ENCODE results near the gene KCNH5.
"Not testable (repeated sequence)": the region's sequence is repeated elsewhere in the genome, so short reads cannot be mapped to it uniquely, and the experiment has no call there.

The KCNH5 gene

GRCh38 chr14:62894736-62895135, 150.5 kb downstream of the KCNH5 start:
- DNase-seq (ENCODE audit: low read depth in 2 of 2, low spot score in 1 of 2): no peak

- no peak for DNase-seq (ENCODE audit: low read depth in 2 of 2, low spot score in 1 of 2)
These were observed 155.9 kb downstream of the KCNH5 start for GRCh38 chr14:62889364-62889763.

DNA sequence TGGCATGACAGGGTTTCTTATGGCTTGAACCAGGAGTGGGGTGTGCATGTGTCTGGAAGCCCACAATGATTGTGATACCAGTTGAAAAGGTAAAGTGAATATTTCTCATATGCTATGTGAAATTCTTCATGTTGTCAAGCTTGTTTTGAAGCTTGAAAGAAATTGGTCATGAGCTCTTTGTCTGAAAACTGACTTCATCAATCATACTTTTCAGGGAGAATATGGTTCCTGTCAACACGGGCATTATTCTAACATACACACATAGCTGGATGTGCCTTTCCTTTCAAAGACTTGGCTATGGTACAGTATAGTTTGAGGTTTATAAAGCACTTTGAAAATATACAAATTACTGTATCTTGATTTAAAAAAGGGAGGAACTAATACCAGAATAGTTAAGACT, 158.8 kb downstream of the KCNH5 start:
- no peak for DNase-seq (ENCODE audit: low read depth in 2 of 2, low spot score in 1 of 2)

DNA sequence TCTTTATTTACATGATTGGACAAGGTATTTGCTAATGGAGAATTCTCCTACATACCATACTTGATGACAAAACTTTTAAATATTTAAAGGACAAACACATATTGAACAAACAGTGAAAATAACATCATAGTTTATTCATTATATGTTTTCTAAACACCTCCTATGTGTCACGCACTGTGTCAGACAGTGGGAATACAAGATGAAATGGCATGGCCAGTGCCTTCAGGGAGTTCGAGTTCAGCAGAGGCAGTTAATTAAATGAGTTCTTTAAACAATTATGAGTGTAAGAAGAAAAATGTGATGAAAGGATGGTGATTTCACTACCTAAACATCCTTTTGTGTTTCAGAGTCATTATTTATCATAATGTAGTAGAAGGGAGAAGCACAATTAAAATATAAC, 159.8 kb downstream of the KCNH5 start:
- no peak for DNase-seq (ENCODE audit: low read depth in 2 of 2, low spot score in 1 of 2)

GRCh38 chr14:62882967-62883366, 162.3 kb downstream of the KCNH5 start:
- DNase-seq (ENCODE audit: low read depth in 2 of 2, low spot score in 1 of 2): no peak

- no peak for DNase-seq (ENCODE audit: low read depth in 2 of 2, low spot score in 1 of 2)
These were observed 178.9 kb downstream of the KCNH5 start for GRCh38 chr14:62866376-62866775.

DNA sequence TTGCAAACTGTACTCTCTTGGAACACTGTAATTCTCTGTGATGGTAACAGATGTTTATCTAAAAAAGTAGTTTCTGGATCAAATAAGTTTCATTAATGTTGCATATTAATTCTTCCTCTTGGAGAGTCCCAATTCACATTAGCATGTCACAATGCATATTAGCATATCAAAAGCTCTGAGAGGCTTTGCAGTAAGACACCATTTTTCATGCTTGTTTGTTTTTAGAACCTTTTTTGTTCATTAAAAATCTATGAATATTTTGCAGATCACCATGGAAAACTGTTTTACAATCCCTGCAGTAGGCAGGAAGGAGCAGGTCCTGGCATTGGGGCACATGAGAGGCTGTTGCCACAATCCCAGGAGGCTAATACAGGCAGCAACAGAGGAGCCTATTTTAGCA, 180.7 kb downstream of the KCNH5 start:
- no peak for DNase-seq (ENCODE audit: low read depth in 2 of 2, low spot score in 1 of 2)

DNA sequence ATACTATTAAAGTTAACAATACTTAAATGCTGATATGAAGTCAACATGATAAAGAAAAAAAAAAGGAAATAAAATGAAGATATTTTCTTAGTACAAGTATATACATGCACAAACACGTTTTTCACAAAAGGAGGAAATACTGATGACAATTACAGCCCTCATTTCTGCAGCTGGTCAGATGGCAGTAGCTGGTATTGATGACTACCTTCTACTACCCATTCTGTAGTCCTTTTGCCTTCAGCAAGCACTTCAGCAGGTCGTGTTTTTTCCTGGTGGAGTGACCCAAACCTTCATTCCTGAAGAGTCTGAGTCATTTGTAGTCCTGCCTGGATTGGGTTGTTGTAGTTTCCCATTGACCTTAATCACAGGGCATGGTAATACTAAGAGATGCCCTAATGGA, 187.2 kb downstream of the KCNH5 start:
- DNase-seq (ENCODE audit: low read depth in 2 of 2, low spot score in 1 of 2): not testable (repeated sequence)

GRCh38 chr14:62854951-62855350, 190.3 kb downstream of the KCNH5 start:
- DNase-seq (ENCODE audit: low read depth in 2 of 2, low spot score in 1 of 2): no peak

GRCh38 chr14:62847168-62847567, 198.1 kb downstream of the KCNH5 start:
- no peak for DNase-seq (ENCODE audit: low read depth in 2 of 2, low spot score in 1 of 2)

GRCh38 chr14:62844546-62844945, 200.7 kb downstream of the KCNH5 start:
- DNase-seq (ENCODE audit: low read depth in 2 of 2, low spot score in 1 of 2): no peak

DNA sequence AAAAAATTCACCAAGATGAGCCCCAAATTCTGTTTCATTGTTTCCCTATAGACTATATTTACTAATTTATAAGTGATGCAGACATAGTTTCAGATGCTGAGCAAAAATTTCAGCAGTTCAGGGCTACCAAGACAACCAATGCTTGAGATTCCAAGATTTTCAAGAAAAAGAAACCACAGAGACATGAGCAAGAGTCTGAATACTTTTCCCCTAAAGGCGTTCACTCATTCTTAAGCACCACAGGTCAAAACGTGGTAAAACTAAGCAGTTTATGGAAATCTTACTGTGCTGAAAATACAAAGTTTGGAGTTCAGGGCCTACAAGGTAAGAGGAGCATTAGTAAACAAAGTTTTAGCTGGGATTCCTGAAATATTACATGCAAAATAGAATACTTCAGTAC, 221.2 kb downstream of the KCNH5 start:
- DNase-seq (ENCODE audit: low read depth in 2 of 2, low spot score in 1 of 2): no peak

GRCh38 chr14:62819931-62820330, 225.3 kb downstream of the KCNH5 start:
- DNase-seq (ENCODE audit: low read depth in 2 of 2, low spot score in 1 of 2): no peak

DNA sequence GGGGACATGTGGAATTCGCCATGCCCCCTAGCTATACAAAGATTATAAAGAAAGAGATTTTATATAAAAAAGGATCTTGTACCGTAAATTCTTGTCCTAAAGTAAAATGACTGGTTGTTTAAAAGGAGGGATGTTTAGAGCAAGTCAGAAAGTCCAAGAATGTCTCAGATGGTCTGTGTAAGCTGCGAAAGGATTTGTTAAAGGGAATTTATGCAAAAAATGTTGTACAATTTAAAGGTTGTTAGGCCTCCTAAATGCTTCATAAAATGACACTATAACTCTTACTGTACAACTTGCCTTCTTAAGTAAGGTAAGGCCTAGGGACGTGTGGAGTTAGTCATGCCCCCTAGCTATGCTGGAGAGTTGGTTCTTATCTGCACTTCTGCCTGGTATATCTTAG, 237.6 kb downstream of the KCNH5 start:
- DNase-seq (ENCODE audit: low read depth in 2 of 2, low spot score in 1 of 2): no peak

- DNase-seq (ENCODE audit: low read depth in 2 of 2, low spot score in 1 of 2): no peak
These were observed 244.7 kb downstream of the KCNH5 start for GRCh38 chr14:62800577-62800976.

DNA sequence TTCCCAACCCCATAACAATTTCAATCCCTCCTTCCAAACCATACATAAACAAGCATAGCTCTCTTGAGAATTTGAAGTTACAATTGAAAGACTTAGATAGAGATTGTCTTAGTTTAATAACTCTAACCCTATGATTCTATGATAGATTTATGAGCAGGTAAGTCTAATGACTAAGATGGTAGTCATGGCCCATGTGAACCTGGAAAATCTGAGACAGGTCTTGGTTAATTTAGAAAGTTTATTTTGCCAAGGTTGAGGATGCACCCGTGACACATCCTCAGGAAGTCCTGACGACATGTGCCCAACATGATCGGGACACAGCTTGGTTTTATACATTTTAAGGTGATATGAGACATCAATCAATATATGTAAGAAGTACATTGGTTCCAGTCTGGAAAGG, 248.8 kb downstream of the KCNH5 start:
- DNase-seq (ENCODE audit: low read depth in 2 of 2, low spot score in 1 of 2): no peak

DNA sequence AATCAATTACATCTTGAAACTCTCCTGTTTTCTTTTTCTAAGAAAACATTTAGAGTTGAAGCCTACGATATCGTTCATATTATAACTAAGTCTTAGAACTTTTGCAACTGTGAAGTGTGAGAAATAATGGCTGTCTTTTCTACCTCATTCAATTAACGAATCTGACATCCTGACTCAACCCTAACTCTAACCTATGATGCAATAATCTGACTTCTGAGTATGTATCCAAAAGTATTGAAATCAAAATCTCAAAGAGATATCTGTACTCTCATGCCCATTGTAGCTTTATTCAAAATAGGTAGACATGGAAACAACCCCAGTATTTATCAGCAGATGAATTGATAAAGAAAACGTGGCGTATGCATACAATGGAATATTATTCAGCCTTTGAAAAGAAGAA, 252.7 kb downstream of the KCNH5 start:
- no peak for DNase-seq (ENCODE audit: low read depth in 2 of 2, low spot score in 1 of 2)

- DNase-seq (ENCODE audit: low read depth in 2 of 2, low spot score in 1 of 2): not testable (repeated sequence)
These were observed 263.9 kb downstream of the KCNH5 start for GRCh38 chr14:62781328-62781727.

- no peak for DNase-seq (ENCODE audit: low read depth in 2 of 2, low spot score in 1 of 2)
These were observed 266.4 kb downstream of the KCNH5 start for GRCh38 chr14:62778852-62779251.

GRCh38 chr14:62778310-62778709, 266.9 kb downstream of the KCNH5 start:
- DNase-seq (ENCODE audit: low read depth in 2 of 2, low spot score in 1 of 2): no peak

DNA sequence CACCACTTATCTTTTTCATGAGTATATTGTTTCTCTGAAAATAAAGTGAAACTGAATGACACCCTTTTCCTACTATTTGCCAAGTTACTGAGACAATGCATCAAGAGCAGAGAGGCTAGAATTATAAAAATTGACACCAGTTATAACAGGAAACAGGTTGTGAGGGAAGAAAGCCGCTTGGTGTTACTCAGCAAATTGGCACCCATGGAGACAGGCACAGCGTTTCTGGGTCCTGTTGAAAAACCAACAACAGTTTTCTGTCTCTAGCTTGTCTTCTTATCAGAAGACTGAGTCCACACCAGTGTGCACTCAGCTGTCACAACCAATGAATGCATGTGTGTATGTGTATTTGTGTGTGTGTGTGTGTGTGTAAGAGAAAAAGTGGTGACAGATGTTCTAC, 267.7 kb downstream of the KCNH5 start:
- no peak for DNase-seq (ENCODE audit: low read depth in 2 of 2, low spot score in 1 of 2)

DNA sequence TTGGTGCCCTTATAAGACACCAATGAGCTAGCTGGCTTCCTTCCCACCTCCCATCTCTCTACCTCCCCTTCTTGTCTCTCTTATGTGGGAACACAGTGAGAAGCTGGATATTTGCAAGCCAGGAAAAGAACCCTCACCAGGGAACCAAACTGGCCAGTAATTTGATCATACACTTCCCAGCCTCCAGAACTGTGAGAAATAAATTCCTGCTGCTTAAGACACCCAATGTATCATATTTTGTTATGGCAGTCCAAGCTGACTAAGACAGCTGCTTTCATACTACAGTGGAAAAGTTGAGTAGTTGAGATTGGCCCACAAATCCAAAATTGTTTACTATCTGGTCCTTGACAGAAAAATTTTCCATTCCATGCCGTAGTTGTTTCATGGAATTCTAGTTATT, 269.0 kb downstream of the KCNH5 start:
- no peak for DNase-seq (ENCODE audit: low read depth in 2 of 2, low spot score in 1 of 2)

- no peak for DNase-seq (ENCODE audit: low read depth in 2 of 2, low spot score in 1 of 2)
These were observed 276.5 kb downstream of the KCNH5 start for GRCh38 chr14:62768753-62769152.

- no peak for DNase-seq (ENCODE audit: low read depth in 2 of 2, low spot score in 1 of 2)
These were observed 281.3 kb downstream of the KCNH5 start for GRCh38 chr14:62763951-62764350.
